Medulla oblongata (tissue), 1 donor: ENCODE measurements around the gene NOP53.
A peak's percentile ranks its signal among the peaks of the same experiment; 100 is the strongest.
"Not testable (repeated sequence)": the region's sequence is repeated elsewhere in the genome, so short reads cannot be mapped to it uniquely, and the experiment has no call there.

Source experiments
- DNase-seq: peaks from one replicate; pipeline ENCODE4 v3.0.0-alpha.2; 2015; ENCODE audit errors: extremely low spot score

Gene NOP53

DNA sequence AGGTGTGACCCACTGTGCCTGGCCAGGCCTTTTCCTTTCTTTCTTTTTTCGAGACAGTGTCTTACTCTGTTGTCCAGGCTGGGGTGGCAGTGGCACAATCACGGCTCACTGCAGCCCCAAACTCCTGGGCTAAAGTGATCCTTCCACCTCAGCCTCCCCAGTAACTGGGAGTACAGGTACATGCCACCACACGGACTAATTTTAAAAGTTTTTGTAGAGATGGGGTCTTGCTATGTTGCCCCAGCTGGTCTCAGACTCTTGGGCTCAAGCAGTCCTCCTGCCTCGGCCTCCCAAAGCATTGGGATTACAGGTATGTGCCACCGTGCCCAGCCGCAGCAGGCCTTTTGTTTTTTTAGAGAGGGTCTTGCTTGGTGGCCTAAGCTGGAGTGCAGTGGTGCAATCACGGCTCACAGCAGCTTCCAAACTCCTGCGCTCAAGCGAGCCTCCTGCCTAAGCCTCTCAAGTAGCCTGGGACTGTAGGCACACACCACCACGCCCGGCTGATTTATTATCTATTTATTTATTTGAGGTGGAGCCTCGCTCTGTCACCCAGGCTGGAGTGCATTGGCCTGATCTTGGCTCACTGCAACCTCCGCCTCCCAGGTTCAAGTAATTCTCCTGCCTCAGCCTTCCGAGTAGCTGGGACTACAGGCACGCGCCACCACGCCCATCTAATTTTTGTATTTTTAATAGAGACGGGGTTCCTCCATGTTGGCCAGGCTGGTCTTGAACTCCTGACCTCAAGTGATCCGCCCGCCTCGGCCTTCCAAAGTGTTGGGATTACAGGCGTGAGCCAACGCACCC, 32.1 kb downstream of the NOP53 start:
- not testable (repeated sequence) for DNase-seq

GRCh38 chr19:47778049-47778953, 33.0 kb downstream of the NOP53 start, which contains the start of gene SELENOW:
TSS of gene SELENOW (plus strand) at chr19:47778703. CDS start at chr19:47778786, 83 bp downstream.
- DNase-seq, result peak; percentile 86

DNA sequence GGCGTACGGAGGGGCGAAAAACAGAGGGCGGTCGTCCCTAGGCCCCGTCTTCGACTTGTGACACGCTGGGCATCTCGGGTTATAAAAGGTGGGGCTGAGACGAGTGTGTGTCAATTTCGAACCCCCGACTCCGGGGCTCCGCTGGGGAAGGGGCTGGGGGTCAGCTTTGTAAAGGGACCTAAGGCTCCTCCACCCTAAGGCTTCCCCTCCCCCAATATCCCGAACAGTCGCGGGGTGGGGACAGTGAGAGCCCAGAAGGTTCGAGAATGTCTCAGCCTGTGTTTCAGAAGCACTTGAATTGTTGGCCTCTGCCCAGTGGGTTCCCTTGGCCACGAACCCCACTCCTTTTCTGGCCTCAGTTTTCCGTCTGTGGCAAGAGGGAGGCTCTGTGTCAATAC, 33.6 kb downstream of the NOP53 start:
- peak; percentile 77 for DNase-seq

DNA sequence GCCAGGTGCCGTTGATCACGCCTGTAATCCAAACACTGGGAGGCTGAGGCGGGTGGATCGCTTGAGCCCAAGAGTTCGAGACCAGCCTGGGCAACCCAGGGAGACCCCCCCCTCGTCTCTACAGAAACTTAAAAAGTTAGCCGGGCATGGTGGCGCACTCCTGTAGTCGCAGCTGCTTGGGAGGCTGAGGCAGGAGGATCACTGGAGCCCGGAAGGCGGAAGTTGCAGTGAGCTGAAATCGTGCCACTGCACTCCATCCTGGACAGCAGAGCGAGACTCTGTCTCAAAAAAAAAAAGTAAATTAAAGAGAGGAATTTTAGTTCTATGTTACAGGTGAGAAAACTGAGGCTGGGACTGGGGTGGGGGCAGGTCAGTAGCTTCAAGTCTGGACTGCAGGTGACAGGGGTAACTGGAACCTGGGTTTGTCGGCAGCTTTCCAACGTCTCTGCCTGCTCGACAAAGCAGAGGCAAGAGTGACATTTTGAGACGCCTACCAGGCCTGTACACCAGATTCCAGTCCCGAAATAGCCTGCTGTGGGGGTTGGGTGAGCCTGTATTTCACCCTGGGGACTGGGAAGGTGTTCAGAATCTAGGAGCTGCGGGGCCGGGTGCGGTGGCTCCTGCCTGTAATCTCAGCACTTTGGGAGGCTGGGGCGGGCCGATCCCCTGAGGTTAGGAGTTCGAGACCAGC, 34.3 kb downstream of the NOP53 start:
- DNase-seq, result peak; percentile 40

GRCh38 chr19:47780215-47780551, 34.8 kb downstream of the NOP53 start:
- no peak for DNase-seq

DNA sequence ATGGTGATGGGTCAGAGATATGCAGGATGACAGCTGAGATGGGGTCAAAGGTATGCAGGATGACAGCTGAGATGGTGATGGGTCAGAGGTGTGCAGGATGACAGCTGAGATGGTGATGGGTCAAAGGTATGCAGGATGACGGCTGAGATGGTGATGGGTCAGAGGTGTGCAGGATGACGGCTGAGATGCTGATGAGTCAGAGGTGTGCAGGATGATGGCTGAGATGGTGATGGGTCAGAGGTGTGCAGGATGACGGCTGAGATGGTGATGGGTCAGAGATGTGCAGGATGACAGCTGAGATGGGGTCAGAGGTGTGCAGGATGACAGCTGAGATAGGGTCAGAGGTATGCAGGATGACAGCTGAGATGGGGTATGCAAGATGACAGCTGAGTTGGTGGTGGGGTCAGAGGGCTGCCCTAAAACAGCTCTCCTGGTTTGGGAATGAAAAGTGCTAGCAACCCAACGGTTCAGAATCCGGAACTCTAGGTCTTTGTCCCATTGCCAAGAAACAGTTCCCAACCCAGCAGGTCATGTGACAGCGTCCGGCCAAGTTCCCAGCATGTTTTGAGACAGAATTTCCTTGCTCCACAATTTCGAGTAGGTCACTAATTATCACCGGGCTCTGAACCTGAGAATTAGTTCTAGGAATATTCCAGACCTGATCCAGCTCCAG, 36.4 kb downstream of the NOP53 start:
- DNase-seq, result peak; percentile 89

- DNase-seq, result no peak
Observed at GRCh38 chr19:47786566-47786965, 41.2 kb downstream of the NOP53 start.

- not testable (repeated sequence) for DNase-seq
Observed at GRCh38 chr19:47787307-47787706, 42.0 kb downstream of the NOP53 start.

DNA sequence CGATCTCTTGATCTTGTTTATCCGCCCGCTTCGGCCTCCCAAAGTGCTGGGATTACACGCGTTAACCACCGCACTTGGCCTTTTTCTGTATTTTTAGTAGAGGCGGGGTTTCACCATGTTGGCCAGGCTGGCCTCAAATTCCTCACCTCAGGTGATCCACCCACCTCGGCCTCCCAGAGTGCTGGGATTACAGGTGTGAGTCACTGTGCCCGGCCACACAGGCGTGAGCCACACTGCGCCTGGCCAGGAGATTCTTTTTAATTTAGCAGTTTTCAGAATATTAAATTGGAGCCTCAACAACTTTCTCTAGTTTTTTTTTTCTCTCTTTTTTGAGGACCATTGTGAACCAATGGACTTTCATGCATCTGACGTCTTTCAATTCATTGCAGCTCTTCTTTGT, 44.5 kb downstream of the NOP53 start:
- DNase-seq, result not testable (repeated sequence)

DNA sequence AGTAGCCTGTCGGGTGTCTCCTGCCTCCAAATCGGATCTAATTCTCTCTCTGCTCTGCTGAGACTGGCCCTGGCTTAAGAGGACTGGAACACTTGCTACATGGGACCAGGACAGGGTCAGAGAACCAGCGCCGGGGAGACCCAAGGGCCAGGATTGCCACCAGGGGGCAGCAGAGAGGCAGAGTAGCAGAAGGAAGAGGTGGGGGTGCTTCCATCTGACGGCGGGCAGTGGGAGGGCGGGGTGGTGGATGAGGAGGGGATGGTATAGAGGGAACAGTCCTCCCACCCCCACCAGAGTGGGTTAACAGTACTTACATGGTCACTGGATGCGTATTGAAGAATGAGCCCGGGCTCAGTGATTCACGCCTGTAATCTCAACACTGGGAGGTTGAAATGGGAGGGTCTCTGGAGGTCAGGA, 45.1 kb downstream of the NOP53 start:
- DNase-seq, result peak; percentile 72

DNA sequence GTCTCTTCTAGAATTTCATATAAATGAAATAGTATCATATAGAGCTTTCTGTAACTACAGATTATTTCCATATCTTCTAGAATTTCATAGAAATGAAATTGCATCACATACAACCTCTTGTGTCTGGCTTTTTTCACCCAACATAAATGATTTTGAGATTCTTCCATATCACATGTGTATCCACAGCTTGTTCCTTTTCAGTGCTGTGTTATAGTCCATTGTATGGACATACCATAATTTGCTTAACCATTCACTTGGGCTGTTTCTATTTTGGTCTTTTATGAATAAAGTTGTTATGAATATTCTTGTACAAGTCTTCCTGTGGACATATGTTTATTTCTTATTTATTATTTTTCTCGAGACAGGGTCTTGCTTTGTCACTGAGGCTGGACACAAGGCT, 47.3 kb downstream of the NOP53 start:
- no peak for DNase-seq

GRCh38 chr19:47794526-47794925, 49.2 kb downstream of the NOP53 start:
- no peak for DNase-seq

DNA sequence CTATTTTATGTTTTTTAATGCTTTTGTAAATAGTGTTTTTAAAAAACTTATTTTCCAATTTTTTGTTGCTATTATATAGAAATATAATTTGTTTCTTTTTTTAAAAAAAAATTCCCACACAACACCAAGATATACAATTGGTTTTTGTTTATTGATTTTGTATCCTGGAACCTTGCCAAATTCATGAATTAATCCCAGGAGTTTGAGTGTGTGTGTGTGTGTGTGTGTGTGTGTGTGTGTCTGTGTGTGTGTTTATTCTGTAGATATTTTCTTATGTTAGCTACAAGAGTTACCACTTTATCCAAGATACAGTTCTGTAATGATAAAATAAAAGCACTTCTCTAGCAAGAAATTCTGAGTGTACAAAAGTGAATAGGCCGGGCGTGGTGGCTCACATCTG, 51.4 kb downstream of the NOP53 start:
- no peak for DNase-seq

GRCh38 chr19:47797996-47798903, 52.9 kb downstream of the NOP53 start:
- DNase-seq, result no peak

DNA sequence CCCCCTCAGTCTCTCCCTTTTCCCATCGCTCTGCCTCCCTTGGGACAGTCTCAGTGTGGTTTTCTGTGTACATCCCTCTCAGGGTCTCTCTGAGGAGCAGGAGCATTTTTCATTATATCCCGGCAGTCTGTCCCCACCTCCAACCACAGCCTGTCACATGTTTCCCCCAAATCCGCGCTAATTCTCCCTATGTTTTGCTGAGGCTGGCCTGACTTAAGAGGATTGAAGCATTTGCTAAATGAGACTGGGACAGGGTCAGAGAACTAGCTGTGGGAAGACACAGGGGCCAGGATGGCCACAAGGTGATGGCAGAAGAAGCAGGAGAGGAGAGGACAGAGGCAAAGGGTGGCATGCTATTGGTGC, 53.5 kb downstream of the NOP53 start:
- no peak for DNase-seq

DNA sequence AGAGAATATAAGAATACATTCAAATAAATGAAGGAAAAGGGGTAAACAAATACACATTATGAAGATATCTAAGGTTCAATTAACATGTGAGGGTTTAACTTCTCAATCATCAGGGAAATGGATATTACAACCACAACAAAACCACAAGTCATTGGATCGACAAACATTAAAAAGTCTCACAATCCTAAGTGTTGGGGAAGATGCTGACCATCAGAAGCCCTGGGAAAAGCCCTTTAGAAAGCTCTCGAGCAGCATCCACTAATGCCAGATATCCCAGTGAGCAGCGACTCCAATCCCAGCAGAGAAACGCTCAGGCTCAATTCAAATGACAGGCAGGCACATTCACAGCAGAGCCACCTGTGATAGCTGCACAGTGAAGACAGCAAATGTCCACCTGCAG, 55.9 kb downstream of the NOP53 start:
- DNase-seq, result no peak

DNA sequence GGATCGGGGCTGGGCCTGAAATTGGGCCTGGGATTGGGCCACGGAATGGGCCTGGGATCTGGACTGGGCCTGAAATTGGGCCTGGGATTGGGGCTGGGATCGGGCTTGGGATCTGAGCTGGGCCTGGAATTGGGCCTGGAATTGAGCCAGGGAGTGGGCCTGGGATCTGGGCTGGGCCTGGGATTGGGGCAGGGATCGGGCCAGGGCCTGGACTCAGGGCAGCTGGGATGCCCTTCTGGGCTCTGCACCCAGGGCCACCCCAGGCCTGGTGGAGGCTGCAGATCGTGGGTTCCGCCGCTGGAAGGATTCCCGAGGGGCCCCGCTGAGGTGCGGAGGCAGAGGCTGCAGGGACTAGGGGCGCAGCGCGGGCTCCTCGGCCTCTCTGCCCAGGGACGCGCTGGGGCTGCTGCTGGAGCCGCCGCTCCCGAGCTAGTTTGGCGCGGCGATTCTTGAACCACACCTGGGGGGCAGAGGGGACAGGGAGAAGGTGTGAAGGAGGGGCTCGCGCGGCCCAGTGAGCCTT, 57.2 kb downstream of the NOP53 start:
- DNase-seq, result no peak

DNA sequence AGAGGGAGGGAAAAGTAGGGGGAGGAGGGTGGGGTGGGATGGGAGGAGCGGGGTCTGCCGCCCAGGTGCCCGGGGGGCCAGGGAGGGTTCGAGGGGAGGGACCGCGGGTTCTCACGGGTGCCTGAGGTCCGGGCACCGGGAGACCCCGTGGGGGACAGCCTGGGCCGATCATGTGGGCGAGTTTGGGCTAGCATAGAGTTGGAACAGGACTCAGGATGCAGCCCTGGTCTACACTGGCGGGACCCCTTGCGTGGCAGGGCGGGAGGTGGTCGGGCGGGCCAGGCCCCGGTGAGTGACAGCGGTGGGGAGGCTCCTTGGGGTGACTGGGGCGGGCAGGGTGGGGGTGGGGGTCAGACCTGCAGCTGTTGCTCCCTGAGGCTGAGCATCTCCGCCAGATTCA, 57.8 kb downstream of the NOP53 start:
- not testable (repeated sequence) for DNase-seq

DNA sequence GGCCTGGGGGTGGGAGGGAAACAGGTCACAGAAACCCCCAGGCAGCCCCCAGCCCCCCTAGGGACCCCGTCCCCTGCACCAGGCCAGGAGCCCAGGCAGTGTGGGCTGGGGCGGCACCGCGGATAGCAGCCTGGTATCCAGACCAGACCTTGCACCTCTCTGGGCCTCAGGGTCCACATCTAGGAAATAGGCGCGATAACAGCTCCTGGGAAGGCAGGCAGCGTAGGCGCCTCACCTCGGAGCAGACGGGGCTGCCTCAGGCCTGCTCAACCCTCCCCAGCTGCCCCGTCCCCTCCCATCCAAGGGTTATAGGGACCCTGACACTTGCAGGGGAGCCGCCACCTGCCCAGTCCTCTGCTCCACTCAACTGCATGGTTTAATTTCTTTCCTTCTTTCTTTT, 58.3 kb downstream of the NOP53 start:
- not testable (repeated sequence) for DNase-seq

DNA sequence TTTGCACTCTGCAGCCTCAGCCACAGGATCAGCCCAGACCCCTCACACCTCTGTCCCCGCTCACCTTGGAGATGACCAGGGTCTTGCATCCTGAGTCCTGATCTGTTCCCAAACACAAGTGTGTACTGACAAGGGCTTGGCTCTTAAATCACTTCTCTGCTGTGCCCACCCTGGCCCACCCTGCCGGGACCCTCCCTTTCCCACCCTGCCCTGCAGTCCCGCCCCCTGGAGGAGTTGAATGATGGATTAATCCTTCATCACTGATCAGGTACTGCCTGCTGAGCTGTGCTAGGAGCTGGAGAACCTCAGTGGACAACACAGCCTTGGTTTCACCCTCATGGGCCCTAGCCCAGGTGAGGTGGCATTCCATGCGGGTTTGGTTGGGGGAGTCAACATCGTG, 59.1 kb downstream of the NOP53 start, which contains the start of gene TPRX1:
Gene TPRX1 (minus strand): TSS at position 101 of the 400 bp plus-strand sequence. CDS start 12 bp downstream, at position 89.
- not testable (repeated sequence) for DNase-seq
